Hematopoietic multipotent progenitor cell (in vitro differentiated cells): ENCODE results near the gene HELZ2. TPM values are rescaled to one million over a fixed set of nuclear protein-coding genes. Genes with fewer than 3 reads are reported as not detected.

Experiments
- DNase-seq, 3 donors: peaks; one replicate each; pipeline ENCODE4 v3.0.0-alpha.2; 2011 to 2015; ENCODE audit warnings: low read depth in 2 of 3, low spot score in 2 of 3
- total RNA-seq: library from RNA; depleted of rRNA; stranded (reverse); fragments of >200 nt; gene quantifications from one replicate; pipeline ENCODE4 v1.2.3, GENCODE V29; 2012

The HELZ2 gene
- total RNA-seq, 1 donor: 69.7 TPM

DNA sequence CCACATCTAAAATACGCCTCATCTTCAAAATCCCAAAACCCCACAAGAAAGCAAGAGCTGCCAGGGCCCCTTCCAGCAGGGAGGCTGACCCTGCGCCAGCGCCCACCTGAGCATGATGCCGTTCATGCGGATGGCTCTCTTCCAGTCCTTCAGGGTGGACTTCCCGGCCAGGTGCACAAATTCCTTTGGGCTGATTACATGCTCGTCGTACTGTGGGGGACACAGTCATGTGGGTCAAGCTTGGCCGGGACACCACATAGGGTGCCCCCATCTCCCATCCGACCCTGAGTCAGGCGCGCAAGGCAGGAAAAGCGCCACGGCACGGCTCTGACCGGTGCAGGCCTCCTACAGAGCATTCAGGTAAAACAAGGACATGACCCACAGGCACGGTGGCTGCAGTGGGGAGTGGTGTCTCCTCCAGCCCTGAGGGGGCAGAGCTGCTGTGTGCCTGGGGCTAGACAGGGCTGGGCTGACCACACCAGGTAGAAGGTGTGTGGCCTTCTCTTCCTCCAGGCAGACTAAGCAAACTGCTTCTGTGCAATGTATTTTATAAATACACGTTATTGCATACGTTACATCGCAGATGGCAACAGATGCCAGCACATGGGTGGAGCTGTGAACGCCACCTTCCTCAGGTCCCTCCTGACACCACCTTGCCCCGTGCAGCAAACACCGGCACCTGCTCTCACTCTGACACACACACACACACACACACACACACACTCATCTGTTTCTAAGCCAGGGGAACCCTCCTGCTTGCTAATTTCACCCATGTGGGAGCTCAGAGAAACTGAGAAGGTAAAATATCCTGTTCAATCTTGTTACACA lies 23.8 kb upstream of the HELZ2 start:
- no peak for DNase-seq

DNA sequence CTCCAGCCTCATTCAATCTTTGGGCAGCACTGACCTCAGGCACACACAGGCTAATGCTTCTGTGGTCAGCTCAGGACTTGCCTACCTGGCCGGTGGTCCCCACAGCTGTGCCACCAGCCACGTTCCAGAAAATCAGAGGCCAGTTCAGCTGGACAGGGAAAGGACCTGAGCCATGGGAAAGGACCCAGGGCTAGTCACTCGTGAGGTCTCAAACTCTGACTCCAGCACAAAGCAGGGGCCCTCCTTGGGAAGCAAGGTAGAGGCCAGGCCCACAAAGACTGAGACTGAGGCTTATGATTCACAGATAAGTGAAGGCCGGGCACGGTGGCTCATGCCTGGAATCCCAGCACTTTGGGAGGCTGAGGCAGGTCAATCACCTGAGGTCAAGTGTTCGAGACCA lies 22.4 kb upstream of the HELZ2 start:
- DNase-seq: no peak

DNA sequence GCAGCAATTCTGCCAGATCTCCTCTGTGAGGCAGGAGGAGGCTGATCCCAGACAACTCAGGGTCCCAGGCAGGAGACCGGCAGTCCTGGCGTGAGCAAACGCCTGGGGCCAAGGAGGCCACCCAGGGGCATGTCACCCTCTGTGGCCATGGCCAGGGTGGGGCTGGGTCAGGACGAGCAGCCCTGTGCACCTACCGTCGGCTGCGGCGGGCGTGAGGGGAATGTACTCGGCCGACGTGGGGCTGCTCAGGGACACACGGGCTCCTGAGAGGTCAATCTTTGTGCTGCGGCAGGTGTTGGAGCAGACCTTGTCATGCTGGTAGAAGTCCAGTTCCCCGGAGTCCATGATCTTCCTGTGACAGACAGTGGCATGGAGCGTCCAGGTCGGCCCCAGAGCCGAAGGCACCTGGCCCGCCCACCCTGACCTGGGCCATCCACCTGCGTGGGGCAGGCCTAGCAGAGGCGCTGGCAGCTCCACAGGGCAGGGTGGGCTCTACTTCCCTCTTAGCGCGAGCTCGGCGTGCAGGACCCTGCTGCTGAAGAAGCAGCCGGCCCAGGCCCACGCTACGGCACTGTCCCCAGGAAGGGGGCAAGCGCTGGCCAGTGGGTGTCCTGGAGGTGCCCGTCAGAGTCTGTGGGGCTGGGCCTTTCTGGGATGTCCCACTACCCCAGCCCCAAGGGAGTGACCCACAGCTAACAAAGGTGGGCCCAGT lies 21.5 kb upstream of the HELZ2 start:
- DNase-seq: no peak

DNA sequence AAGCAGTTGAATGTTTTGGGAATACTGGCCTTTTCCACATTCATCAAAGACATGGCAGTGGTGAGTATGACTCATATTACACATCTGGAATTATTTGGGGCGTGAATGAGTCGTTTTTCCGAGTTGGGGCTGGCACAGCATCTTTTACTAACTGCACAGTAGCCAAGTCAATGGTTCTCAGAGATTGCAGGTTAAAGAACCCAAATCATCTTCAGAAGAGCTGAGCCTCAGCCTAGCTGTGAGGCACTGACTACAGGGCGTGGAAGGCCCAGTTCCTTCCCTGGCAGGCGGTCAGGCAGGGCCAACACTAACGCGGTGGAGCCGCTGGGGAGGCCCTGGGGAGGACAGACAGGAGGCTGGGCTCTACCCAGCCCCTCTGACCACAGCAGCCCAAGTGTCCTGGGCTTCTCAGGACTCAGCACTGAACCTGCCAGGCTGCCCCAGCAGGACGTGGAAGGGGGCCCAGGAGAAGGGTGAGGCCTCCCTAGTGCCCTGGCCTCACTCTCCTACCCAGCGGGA lies 20.1 kb upstream of the HELZ2 start:
- no peak for DNase-seq

DNA sequence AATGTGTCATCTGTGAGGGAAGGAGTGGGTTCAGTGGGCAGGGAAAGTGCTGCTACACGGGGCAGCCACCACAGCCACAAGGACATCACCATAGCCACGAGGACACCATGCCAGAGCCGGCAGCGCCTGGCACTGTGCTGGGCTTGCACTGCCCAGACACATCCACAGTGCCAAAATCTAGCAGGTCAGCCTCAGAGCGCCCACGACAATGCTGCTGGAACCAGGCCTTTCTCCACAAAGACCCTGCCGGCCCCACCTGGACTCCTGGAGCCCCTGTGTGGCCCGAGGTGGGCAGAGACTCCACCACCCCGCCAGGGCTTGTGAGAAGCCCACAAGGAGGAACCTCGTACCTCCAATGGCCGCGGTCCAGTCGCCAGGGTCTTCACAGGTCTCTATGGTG lies 18.6 kb upstream of the HELZ2 start:
- no peak for DNase-seq

DNA sequence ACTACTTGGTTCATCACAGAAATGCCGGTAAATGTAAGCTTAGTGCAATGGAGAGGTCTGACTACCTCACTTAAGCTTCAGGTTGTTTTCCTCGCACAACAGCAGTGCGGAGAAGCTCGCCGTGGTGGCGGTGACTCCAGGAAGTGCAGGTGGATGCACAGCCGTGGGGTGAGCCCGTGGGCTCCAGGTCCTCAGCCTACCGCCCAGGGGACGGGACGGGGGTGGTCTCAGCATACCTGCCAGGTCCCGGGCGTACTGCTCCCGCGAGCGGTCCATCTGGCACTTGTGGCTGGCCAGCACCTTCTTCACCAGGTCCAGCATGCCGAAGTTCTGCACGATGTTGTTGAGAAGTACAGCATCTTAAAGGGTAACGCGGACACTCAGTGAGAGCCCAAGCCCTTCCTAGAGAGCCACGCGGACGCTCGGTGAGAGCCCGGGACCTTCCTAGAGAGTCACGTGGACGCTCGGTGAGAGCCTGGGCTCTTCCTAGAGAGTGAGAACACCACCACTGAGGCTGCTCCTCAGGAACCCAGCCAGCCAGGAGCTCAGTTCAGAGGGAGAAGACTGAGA lies 17.8 kb upstream of the HELZ2 start:
- no peak for DNase-seq

DNA sequence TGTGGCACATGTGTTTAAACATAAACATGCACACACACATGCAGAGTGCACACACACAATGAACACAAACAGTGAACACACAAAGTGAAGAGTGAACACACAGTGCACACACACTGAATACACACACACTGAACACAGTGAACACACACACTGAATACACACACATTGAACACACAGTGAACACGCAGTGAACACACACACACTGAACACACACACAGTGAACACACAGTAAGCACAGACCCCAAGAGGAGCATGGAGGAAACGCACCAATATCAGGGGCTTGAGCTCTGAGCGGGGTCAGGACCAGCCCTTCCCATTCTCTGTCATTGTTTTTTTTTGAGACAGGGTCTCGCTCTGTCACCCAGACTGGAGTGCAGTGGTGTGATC lies 17.1 kb upstream of the HELZ2 start:
- DNase-seq: no peak

DNA sequence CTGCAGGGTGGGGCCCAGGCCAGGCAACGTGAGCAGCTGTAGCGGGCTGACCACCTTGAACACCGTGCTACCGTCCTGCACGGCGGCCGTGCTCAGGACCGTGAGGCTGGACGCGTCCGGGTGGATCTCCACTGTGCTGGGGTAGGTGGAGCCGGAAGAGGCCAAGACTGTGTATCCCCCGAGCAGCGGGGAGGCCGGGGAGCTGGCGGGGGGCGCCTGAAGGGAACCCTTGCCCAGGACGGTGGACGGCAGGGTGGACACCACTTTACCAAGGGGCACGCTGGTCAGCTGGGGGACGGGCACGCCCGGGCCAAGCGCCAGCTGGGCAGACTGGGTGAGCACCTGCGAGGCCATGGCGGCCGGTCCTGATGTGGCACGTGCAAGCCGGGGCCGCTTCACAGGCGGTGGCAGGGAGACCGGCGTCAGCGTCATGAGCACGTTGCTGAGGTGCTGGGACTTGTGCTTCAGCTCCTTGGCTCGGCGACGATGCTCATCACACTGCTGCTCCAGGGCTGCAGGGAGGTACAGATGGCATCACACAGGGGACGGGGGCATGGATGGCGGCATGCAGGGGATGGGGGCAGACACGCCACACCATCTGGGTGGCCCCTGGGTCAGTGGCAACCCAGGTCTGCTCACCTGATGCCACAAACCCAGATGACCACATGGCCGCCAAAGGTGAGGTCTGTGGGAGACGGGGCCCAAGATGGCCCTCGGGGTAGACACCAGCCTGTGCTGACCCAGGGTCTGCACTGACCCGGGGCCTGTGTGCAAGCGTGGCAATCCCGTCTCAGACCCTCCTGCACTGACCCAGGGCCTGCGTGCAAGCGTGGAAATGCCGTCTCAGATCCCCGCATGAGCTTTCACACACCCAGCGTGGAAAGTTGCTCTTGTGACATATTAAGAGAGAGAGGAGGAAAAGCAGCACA lies 16.4 kb upstream of the HELZ2 start:
- no peak for DNase-seq

DNA sequence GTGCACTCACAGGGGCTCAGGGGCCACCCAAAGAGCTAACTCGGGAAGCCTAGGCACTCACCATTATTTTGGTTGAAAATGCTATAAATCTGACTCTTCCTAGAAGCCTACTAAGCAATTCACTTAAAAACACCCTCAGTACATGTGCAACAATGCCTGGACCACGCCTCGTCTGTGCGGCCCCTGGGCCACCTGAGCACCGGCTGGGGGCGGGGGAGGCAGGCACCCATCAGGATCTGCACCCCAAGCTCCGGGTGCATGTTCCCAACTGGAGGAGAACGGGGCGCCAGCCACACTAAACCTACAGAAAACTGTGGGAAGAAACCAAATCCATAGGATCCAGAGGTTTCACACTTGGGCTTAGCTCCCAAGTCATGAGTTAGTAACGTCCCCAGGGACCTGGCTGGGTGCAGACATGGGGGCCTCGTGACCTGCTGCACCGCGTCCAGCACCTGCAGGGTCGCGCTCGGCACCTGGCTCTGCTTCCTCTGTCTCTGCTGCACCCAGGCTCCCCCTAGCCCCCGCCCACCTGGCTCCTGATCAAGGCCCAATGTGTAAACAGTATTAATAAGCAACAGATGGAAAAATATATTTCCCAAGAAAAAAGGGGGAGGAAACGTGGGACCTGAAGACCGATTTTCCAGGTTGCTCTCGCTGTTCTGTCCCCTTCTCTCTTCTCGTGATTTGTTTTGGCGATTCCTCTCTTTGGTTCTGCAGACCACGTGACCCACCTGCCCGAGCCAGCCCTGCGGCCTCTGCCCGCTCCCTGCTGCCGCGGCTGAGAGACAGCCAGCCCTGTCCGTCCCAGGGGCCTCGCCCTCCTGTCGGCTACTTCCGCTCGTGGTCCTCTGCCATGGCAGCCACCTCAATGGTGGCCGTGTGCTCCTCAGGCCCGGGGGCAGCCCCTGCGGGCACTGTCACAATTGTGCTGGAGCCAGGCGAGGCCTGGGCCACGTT lies 15.5 kb upstream of the HELZ2 start:
- DNase-seq: no peak

DNA sequence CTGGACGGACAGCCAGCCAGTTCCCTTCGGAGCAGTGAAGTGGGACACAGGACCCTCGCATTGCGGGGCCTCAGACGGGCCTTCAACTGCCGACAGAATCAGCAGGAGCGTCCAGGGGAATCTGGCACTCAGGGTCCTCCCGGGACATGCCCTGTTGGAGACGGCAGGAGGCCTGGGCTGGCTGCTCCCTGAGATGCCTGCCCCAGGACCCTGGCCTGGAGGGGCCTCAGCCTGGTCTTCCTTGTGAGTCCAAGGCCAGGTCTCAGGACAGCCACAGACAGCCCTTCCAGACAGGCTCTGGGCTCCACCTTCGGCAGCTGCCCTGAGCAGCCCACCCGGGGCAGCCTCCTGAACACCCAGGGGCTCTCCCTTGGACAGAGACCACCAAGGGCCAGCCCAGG lies 14.6 kb upstream of the HELZ2 start:
- no peak for DNase-seq

DNA sequence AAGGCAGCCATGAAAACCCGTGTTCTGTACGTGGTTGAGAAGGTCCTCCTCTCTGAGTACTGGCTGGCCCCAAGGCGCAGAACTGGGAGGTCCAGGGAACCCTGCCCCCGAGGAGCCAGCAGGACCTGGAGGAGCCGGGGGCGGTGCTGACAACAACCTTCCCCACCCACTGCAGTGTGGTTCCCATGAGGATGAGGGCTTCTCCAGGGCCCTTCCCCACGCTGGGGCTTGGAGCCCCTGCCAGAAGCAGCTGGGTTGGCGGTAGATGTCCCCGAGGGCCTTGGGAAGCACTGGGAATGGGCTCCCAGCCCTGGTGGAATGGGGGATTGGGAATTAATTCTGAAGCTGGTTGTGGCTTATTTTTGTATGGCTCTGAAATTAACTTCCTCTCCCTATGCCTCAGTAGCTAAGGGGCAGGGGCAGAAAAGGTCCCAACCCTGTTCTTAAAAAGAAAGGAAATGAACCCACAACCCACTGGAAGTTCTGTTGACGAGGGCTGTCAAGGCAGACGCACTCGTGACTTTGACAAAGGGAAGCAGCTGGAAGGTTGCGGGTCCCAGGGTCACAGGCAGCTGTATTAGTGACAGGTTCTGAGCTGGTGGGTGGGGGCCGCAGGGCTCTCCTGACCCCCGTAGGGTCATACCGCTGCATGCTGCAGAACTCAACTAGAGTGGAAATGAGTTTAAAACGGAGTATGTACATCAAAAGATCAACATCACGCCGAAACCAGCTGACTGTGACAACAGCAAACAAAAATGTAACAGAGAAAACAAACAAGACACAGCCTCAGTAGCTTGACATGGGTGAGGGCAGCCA lies 13.9 kb upstream of the HELZ2 start:
- DNase-seq: peak in 2 of 3 donors; percentile 76 to 92

DNA sequence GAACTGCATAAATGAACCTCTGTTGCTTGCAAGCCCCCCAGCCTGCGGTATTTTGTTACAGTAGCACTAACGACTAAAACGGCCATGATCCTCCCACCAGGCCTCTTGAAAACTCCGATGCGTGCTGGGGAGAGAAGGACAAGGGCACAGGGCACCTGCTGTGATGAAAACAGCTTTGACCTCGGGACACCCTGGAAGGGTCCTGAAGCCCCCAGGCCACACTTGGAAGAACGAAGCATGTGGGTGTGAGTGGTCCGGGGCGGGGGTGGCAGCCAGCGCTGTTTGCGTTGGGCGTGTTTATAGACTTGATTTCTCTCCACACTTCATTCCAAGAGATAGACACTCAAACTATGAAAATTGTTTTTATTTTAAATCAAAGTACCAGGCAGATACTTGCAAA lies 13.2 kb upstream of the HELZ2 start:
- no peak for DNase-seq

DNA sequence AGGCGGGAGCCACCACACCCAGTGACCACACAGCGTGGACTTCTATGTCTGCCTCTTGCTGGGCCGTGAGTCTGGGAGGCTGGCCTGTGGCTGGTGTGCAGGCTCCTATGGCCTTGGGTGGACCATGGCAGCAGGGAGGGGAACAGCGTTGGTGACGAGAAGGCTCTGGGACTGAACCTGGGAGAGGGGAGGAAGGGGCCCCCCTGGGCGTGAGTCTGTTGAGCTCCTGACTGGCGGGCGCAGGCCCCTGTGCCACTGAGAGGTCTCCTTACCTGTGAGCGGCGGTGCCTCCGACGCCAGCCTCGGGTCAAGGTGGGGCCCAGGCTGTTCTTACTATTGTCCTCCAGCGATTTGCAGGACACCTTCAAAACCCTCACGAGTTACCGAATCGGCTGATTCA lies 12.8 kb upstream of the HELZ2 start:
- DNase-seq: no peak

DNA sequence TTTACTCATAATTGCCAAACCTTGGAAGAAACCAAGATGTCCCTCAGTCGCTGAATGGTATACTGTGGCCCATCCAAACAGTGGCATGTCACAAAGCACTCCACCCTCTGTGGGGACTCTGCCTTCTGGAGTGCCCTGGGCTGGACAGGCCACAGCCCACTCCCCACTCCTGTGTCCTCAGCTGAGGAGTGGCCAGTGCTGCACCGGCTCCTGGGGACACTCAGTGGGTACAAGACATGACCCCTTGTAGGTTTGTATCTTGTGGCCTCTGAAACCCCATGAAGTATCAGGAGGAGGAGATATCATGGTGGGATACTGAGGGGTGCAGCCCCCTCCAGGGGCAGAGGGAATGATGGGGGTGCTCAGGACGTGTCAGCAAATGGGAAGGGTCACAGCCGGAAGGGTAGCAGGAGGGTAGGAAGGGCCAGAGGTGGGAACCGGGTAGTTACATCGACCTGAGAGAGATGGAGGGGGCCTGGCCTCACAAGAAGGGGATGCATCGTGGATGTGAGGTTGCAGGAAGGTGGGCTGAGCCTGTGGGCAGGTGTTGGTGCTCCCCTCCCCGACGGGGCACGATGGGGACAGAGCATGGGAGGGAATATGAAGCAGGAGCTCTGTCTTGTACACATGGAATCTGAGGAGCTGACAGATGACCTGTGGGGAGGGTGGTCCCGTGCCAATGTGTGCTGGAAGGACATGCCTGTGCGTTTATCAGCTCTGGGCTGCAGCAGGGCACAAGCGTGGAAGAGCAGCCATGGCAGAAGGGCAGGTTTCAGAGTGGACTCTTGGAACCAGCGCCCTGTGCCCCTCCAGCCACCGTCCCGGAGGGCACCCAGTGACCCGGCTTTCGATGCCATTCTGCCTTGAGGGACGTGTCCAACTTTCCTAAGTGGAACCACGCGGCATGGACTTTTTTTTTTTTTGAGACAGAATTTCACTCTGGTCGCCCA lies 11.9 kb upstream of the HELZ2 start:
- DNase-seq: no peak

DNA sequence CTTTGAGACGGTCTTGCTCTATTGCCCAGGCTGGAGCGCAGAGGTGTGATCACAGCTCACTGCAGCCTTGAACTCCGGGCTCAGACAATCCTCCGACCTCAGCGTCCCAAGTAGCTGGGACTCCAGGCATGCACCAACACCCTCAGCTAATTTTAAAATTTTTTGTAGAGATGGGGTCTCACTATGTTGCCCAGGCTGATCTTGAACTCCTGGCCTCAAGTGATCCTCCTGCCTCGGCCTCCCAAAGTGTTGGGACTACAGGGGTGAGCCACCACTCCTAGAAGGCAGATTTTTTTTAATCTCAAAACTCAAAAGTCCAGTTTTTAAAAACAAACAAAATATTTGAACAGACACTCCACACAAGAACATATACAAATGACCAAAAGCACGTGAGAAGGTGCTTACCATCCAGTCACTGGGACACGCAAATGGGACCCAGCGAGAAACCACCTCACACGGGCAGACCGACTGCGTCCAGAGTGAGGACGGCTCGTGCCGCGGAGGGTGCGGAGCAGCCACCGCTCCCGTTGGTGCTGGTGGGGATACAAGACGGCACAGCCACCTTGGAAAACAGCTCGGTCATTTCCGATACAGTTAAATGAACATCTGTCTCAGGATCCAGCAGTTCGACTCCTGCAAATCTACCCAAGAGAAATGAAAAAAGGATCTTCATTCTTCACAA lies 8.5 kb upstream of the HELZ2 start:
- no peak for DNase-seq

DNA sequence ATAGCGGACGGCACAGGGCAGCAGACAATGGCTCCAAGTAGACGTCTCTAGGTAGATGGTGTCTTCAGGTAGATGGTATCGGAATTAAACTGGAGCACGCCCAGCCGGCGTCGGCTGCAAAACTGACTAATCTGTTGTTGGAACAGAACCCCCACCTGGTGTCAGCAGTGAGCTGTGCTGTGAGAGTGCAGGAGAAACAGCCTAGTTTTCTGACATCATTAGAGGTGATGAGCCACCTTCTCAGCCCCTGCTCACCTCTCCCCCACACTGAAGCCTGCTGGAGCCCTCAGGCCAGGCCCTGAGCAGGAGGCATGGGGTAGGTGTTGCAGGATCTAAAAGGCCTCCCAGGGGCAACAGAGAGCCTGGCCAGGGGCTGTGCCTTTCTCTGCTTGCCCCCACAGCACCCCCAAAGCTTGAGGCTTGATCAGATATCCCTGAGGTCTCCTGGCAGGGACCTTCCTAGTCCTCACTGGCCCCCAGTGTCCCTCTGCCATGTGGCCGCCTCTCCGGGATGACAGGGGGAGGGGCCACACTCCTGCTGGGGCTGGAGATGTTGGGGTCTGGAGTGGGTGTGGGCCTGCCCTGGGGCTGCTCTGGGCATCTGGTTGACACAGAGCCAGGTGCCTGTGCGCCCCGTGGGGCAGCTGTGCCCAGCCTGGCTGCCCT lies 6.9 kb upstream of the HELZ2 start:
- DNase-seq: peak; percentile 46 to 86 (median 67)
